NOMO-1 treated with DMSO at 0.1 percent for 48 hours (cell line): ENCODE data around the gene TBX6.
A peak's percentile ranks its signal among the peaks of the same experiment; 100 is the strongest.

ENCODE experiments used
- DNase-seq: peaks from one replicate; lab custom pipeline; 2025; ENCODE audit not compliant: unreplicated experiment; lab: John Stamatoyannopoulos, UW

Gene TBX6

DNA sequence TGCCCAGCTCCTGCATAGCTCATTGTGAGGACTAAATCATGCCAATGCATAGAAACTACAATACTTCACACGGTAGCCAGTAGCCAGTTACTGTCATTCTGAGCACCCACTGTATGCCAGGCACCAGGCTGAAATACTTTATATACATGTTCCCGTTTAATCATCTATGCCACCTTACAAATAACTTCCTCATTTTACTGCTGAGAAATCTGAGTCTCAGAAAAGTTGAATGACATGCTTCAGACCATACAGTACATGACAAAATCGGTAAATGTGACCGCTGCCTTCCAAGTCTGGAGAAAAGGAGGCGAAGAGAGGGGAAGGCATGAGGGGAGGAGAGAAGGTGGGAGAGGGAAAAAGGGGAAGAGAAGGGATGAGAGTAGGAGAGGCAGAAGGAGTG, 51.5 kb downstream of the TBX6 start:
- peak; percentile 48 for DNase-seq
